NCI-H82 treated with DMSO at 0.1 percent for 48 hours (cell line): ENCODE measurements around the gene C1orf167.

Experiments
- DNase-seq: peaks from one replicate; lab custom pipeline; 2025; ENCODE audit not compliant: unreplicated experiment; lab: John Stamatoyannopoulos, UW

Gene C1orf167

DNA sequence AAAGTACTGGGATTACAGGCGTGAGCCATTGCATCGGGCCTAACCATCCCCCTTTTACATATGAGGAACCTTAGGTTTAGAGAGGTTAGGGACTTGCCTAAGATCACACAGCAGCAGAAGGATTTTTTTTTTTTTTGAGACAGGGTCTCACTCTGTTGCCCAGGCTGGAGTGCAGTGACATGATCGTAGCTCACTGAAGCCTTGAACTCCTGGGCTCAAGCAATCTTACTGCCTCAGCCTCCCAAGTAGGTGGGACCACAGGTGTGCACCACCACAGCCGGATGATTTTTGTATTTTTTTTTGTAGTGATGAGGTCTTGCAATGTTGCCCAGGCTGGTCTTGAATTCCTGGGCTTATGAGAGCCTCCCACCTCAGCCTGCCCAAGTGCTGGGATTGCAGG lies 2.2 kb upstream of the C1orf167 start:
- DNase-seq = no peak

DNA sequence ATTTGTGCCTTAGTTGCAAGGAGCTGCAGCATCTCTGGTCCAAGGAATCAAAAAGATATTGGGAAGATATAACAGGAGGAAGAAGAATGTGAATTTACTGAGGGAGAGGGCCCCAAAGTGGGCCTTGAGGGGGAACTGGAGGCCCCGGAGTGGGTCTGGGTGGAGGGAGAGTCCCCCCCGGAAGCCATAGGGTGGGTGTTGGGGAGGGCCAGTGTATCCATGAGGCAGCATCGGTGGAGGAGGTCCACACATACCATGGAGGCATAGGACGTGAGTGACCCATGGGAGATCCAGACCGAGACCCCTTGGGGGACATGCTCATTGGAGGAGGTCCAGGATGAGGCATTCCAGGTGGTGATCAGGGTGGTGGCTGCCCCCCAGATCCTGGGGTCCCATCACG lies 708 bp upstream of the C1orf167 start:
- DNase-seq = no peak

DNA sequence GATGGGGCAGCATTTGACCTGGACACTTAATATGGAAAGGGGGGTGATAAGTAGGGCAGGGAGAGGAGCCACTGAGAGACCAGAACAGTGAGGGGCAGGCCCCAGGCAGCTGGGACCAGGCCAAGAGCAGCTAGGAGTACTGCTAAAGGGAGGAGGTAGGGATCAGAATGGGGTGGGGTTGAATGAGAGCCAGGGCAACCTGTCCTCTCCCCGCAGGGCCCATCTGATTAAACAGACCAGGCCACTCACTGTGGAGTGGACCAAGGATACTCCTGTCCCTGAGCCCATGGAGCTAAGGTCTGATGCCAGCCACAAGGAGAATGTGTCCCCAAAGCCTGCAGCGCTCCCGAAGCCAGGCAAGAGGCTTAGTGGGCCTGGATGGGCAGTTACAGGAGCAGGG lies 2.1 kb downstream of the C1orf167 start:
- no peak for DNase-seq

DNA sequence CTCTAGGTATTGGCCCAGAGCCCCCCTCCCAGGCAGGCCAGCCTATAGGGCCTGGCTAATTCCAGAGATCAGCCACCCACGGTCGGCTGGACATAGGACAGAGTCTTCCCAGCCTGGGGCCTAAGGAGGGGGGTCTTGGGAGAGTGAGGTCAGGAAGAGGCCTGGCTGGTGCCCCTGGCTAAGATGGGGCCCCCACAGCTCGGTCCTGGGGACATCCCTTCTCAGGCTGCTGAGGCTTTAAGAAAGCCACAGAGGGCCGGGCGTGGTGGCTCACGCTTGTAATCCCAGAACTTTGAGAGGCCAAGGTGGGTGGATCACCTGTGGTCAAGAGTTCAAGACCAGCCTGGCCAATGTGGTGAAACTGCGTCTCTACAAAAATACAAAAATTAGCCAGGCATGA lies 2.5 kb downstream of the C1orf167 start:
- no peak for DNase-seq

DNA sequence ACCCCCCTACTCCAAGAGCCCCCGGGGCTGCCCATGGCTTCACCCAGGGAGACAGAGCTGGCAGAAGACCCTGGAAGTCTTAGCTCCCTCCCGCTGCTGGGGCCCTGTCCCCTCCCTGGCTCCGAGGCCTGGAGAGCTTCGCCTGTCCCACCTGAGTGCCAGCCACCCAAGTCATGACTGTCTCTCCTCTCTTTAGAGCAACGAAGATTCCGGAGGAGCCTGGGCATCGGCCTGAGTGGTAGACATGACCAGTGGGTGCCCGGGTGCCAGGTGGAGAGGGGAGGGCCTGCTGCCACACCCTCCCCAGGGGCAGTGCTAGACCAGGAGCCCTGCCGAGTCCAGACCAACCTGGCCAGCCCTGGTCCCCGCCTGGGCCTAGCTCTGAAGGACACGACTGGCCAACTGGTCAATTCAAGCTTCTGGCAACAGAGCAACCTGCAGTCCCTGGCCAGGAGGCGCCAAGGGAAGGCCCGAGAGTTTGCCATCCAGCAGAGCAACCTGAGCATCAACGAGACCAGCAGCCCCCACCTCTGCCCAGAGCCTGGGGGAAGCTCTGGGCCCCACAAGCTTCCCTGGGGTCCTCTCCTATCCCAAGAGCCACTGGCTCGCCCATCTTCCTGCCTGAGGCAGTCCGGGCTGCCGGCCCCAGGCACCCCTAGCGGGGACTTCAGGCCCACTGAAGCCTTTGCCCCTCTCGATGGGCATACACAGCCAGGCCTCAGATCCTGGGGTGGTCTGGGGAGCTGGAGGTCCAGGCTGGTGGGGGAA lies 3.9 kb downstream of the C1orf167 start:
- no peak for DNase-seq

DNA sequence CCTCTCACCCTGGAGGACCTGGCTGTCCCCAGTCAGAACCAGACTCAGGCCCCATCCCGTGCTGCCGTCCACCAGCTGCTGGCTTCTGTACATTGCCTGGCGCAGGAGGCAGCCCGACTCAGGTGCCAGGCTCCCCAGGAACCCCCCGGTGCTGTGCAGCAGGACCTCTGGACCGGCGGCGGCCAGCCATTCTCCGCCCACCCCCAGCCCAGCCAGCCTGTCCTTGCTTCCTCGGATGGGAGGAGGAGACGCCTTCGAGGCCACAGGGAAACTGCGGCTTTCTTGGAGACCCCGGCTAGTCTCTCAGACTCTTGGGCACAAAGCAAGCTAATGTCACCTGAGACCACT lies 4.4 kb downstream of the C1orf167 start:
- DNase-seq = no peak

DNA sequence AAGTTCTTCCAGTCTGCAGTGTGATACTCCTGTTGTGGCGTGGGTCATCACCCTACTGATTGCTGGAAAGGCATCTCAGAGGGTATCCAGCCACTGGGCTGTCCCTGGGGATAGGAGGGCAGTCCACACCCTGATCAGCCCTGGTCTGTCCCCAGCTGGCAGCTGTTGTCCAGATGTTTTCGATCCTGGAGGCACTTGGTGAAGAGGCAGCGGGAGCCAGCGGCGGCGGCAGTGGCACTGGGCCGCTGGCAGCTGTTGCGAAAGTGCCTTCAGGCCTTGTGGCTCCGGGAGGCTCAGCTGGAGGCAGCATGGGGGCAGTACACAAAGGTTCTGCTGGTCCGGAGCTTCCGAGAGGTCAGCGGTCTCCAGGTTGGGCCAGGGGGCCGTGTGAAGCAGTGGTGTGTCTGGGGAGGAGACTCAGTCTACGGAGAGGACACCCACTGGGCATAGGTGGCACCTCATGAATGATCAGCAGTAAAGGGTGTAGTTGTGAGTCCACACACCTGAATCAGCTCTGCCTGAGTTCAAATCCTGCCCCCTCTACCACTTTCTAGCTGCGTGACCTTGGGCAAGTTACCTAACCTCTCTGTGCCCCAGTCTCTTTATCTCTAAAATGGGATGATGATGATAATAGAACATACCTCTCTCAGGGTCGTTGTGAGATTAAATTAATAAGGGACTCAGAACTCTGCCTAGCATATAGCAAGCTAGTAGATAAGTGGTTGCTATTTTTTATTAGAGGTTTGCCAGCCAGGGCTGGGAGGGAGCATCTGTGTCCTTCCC lies 6.1 kb downstream of the C1orf167 start:
- DNase-seq = no peak

DNA sequence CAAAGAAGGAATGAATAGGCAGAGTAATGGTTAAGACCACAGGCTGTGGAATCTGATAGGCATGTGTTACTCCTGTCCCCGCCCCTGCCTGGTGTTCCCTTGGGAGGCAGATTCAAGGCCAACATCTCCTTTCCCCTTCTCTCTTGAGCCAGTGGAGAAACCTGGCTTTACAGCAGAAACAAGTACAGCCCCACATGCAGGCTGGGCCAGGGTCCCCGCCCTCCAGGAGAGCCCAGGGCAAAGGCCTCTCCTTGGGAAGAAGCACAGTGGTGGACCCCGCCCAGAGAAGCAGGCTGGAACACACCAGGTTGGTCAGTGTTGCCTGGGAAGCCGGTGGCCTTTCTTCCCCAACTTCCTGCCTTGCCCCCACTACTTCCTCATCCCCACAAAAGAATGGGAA lies 6.8 kb downstream of the C1orf167 start:
- no peak for DNase-seq

DNA sequence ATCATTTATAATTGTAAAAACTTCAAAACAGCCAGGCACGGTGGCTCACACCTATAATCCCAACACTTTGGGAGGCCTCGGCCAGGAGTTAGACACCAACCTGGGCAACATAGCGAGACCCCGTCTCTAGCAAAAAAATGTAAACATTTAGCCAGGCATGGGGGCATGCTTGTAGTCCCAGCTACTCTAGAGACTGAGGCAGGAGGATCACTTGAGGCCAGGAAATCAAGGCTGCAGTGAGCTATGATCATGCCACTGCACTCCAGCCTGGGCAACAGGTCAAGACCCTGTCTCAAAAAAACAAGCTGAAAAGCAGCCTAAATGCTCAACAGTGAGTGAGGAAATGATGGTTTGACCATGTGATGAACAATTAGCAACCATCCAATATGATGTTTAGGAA lies 7.3 kb downstream of the C1orf167 start:
- DNase-seq = no peak

DNA sequence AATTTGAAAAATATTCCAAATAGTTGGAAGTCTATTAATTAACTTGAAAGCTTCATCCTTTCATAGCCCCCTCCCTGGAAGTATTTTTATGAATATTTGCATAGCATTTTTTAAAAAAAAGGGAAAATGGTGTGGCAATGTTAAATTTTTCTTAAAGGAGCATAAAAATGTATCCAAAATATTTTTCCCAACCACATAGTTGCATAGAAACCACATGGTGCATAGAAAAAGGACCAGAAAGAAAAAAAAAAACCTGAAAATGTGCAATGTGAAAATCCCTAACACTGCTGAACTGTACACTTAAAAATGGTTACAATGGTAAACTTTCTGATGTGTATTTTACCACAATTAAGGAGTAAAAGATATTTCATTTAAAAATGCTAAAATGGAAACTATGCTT lies 8.0 kb downstream of the C1orf167 start:
- no peak for DNase-seq

DNA sequence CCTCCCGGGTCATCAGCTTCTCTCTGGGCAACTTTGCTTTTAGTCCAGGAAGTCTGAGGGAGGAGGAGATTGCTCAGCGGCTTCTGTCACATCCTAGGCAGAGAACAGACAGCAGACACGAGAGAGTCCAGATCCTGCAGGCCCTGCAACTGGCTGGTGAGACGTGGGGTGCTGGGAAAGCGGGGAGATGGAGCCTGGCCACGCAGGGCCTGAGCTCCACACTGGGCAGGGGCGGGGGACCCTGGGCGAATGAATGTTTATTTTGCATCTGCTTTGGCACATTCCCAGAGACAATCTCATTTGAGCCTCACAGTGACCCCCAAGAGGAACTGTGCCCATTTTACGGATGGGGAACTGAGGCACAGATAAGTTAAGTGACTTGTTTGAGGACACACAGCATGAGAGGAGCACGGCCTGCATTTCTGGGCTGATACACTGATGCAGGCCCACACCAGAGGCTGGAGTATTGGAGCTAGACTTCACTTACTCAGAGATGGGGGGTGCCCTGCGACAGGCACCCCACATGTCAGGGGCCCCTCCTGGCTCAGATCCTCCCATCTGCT lies 9.6 kb downstream of the C1orf167 start:
- no peak for DNase-seq

DNA sequence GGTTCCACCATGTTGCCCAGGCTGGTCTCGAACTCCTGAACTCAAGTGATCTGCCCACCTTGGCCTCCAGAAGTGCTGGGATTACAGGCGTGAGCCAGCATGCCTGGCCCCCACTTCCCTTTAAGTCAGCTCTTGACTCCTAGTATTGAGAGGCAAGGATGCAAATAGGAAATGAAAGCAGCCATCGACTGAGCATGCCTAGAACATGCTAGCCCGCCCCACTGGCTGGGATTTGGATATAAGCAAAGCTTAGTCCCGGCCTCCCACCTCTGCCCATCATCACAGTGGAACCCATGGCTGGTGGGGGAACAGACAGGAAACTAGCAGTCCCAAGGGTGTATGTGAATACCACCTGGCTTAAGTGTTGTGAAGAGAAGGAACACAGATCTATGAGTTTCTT lies 10.5 kb downstream of the C1orf167 start:
- no peak for DNase-seq

DNA sequence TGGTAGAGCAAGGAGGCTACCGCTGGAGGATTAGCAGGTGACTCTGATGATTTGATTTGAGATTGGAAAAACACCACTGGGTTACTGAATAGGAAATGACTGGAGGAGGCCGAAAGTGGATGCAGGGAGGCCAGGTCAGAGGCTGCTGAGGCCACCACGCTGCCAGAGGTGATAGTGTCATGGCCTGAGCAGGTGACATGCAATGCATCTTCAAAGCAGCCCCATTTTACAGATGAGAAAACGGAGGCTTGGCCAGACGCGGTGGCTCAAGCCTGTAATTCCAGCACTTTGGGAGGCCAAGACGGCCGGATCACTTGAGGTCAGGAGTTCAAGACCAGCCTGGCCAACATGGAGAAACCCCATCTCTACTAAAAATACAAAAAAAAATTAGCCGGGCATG lies 12.8 kb downstream of the C1orf167 start:
- DNase-seq = no peak

DNA sequence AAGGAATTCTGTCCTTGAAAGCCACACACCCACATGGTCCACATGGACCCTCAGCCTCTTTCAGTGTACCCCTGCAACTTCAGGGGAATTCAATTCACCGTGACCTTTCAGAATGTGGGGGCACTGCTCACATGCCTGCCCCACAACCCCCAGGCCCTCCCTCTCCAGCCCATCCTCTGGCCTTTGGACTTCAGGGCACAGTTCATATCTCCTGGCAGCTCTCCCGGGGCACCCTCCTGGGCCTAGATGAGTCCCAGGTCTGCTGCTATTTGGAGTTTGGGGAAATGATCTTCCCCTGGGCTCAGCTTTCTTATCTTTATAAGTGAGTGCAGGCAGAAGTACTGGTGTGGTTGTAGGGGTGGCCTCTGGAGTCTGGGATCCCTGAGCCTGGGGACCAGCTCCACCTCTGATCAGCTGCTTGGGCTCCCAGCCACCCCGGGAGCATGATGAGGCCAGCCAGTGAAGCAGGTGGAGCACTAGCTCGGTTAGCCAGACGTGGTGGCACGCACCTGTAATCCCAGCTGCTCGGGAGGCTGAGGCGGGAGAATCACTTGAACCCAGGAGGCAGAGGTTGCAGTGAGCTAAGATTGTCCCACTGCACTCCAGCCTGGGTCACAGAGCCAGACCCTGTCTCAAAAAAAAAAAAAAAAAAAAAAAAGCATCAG lies 15.8 kb downstream of the C1orf167 start:
- DNase-seq = no peak

DNA sequence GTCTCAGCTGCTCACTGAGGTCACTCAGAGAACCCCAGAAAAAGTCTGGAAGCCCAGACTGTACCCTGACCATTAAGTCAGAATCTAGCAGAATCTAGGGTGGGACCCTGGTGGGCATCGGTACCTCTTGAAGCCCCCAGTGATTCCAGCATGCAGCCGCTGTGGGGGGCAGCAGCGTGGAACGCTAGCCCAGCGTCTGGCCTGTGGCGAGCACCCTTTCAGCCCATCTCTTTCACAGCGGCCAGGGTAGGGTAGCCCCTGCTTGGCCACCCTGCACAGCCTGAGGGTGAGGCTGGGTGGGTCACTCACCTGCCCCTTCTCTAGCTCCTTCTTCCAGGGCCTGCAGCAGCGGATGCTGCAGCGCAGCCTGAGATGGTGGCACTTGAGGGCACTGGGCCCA lies 16.3 kb downstream of the C1orf167 start:
- DNase-seq = no peak

DNA sequence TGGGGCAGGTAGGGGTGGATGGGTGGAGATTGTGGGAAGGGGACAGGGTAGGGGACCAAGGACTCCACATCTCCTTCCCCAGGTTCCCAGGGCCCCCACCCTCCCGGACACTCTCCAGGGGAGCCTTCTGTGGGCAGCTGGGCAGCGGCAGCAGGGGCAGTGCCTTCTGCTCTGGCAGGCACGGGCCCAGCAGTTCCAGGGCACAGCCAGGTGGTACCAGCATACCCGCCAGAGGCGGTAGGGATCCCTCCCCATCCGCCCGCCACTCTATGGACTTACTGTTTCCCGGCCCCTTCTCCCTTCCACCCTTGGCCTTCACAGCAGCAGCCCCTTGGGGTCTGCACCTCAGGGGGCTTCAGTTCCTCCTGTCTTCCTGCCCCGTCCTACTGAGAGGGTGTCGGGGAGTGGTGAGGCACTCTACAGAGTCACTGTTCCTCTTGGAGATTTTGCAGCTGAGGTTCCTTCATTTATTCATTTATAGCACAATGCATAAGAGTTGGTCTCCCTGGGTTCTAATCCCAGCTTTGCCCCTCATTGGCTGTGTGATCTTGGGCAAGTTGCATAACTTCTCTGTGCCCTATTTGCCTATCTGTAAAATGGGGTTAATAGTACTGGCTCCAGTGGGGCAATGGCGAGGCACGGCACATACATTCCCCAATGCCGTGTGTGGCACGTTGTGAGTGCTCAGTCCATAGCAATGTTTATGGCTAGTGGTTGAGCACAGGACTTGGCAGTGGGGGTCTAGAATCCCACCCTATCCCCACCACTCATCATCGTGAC lies 17.0 kb downstream of the C1orf167 start:
- no peak for DNase-seq

DNA sequence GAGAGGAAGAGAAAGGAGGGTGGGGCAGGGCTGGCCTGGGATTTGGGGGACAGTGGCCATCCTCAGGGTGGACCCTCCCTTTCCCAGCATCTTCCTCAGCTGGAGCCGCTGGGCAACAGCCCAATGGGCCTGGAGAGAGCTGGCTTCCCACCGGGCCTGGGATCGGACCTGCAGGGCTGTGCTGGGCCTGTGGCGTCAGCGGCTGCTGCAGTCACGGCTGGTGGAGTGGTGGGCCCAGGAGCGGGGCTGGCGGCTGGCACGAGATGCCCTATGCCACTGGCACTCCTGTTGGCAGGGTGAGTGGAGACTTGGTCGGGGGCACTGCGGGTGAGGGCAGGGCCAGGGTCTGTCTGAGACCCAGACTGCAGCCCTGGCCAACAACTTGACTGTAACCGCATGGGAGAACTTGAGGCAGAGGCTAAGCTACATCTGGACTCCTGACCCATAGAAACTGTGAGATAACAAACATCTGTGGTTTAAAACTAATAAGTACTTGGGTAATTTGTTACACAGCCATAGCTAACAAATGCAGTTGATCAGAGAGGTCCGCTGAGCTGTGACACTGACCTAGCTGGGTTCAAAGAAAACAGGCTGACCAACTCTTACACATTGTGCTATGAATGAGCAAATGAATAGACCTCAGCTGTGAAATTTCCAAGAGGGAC lies 17.9 kb downstream of the C1orf167 start:
- DNase-seq = no peak

DNA sequence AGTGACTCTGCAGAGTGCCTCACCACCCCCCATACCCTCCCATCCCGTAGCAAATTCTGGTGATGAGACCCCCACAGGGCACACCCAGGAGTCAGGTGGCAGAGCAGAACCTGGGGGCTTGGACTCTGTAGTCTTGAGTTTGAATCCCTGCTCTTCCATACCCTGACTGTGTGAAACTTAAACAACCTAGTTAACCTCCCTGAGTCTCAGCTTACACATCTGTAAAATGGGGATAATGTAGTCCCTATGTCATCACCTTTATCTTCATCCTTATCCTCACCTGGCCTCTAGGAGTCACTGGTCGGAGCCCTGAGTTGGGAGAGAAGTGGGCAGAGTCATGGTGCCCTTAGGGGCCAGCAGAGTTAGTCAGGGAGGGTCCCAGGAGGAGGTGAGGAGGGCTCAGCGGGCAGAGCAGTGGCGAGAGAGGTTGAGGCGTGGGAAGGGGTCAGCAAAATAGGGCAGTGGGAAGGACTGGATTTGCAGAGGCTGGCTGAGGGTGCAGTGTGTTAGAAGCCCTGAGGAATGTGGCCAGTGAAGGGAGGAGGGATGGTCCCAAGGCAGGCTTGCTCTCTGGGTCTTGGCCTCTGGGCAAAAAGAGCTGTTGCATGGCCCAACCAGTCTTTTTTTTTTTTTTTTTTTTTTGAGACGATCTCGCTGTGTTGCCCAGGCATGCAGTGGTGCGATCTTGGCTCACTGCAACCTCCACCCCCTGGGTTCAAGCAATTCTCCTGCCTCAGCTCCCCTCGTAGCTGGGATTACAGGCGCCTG lies 18.6 kb downstream of the C1orf167 start:
- DNase-seq = no peak

DNA sequence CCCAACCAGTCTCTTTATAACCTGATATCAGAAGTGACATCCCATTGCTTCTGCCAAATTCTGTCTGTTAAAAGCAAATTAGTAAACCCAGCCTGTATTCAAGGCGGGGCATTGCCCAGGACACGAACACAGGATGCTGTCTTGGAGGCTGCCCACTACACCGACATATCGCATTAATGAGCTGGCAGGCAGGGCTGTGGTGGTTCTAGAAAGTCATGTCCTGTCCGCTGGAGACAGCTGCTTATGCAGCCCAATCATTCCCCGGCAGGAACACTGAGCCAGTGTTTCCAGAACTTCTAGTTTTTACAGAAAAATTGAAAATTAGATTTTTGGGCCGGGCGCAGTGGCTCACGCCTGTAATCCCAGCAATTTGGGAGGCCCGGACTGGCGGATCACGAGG lies 19.3 kb downstream of the C1orf167 start:
- DNase-seq = no peak
